MG63 (cell line): Measurements from ENCODE around the gene CRY1. TPM values are rescaled to one million over a fixed set of nuclear protein-coding genes. Genes with fewer than 3 reads are reported as not detected.
"Not testable (repeated sequence)": the region's sequence is repeated elsewhere in the genome, so short reads cannot be mapped to it uniquely, and the experiment has no call there.

Experiments used
- DNase-seq: peaks from one replicate; pipeline ENCODE4 v3.0.0-alpha.2; 2020
- H3K27me3 ChIP-seq: fragments of 250-450 bp; sonication (Bioruptor Pico); 2 replicates; pipeline ENCODE4 v1.5.1; 2020; ENCODE audit warnings: mild to moderate bottlenecking, moderate library complexity
- H3K36me3 ChIP-seq: fragments of 250-450 bp; sonication (Bioruptor Pico); 2 replicates; pipeline ENCODE4 v1.5.1; 2020; ENCODE audit warnings: mild to moderate bottlenecking, moderate library complexity
- H3K4me3 ChIP-seq: fragments of 250-450 bp; sonication (Bioruptor Pico); 2 replicates; pipeline ENCODE4 v1.5.1; 2020; ENCODE audit warnings: mild to moderate bottlenecking, moderate library complexity
- H3K9me3 ChIP-seq: fragments of 250-450 bp; sonication (Bioruptor Pico); 2 replicates; pipeline ENCODE4 v1.5.1; 2020; ENCODE audit warnings: mild to moderate bottlenecking, moderate library complexity
- total RNA-seq: library from RNA; depleted of rRNA; stranded (reverse); fragments of >200 nt; shearing (Covaris generic); gene quantifications from 2 replicates; pipeline ENCODE4 v1.2.3, GENCODE V29; 2014; ENCODE audit warnings: low replicate concordance

CRY1 gene
- total RNA-seq, 1 experiment from 2014 or later: 15.3 TPM

GRCh38 chr12:107033758-107034739 is 59.3 kb downstream of the CRY1 start:
- Histone ChIP-seq H3K9me3 (no peaks in the 10 kb centered on the region), H3K27me3 (no peaks in the 10 kb centered on the region), H3K4me3 (no peak overlapping the region), H3K36me3 (no peaks in the 10 kb centered on the region)
- DNase-seq: no peak

- Histone ChIP-seq H3K4me3 (no peak overlapping the region), H3K36me3 (no peaks in the 10 kb centered on the region), H3K9me3 (no peaks in the 10 kb centered on the region), H3K27me3 (no peaks in the 10 kb centered on the region)
- no peak for DNase-seq
These were observed 61.1 kb downstream of the CRY1 start for GRCh38 chr12:107032266-107032665.

GRCh38 chr12:107031061-107031460 is 62.3 kb downstream of the CRY1 start:
- H3K4me3 ChIP-seq: no peak overlapping the region
- DNase-seq: no peak
- H3K36me3 ChIP-seq: no peaks in the 10 kb centered on the region
- no peaks in the 10 kb centered on the region for H3K27me3 ChIP-seq
- H3K9me3 ChIP-seq: no peaks in the 10 kb centered on the region

- DNase-seq: no peak
- Histone ChIP-seq H3K4me3 (no peak overlapping the region), H3K9me3 (no peaks in the 10 kb centered on the region), H3K27me3 (no peaks in the 10 kb centered on the region), H3K36me3 (no peaks in the 10 kb centered on the region)
These were observed 64.3 kb downstream of the CRY1 start for GRCh38 chr12:107029081-107029480.

- H3K27me3 ChIP-seq: no peaks in the 10 kb centered on the region
- DNase-seq: peak; percentile 7
- H3K9me3 ChIP-seq: no peaks in the 10 kb centered on the region
- no peak overlapping the region for H3K4me3 ChIP-seq
- no peaks in the 10 kb centered on the region for H3K36me3 ChIP-seq
These were observed 65.7 kb downstream of the CRY1 start for GRCh38 chr12:107027636-107028053.

- Histone ChIP-seq H3K36me3 (no peaks in the 10 kb centered on the region), H3K9me3 (no peaks in the 10 kb centered on the region), H3K4me3 (no peak overlapping the region), H3K27me3 (no peaks in the 10 kb centered on the region)
- DNase-seq: no peak
These were observed 66.3 kb downstream of the CRY1 start for GRCh38 chr12:107026806-107027635.

GRCh38 chr12:107026356-107026755 is 67.0 kb downstream of the CRY1 start:
- not testable (repeated sequence) for H3K27me3 ChIP-seq, DNase-seq, H3K9me3 ChIP-seq, H3K36me3 ChIP-seq, H3K4me3 ChIP-seq

GRCh38 chr12:107025671-107026070 is 67.7 kb downstream of the CRY1 start:
- Histone ChIP-seq H3K36me3 (no peaks in the 10 kb centered on the region), H3K4me3 (no peak overlapping the region), H3K9me3 (no peaks in the 10 kb centered on the region), H3K27me3 (no peaks in the 10 kb centered on the region)
- no peak for DNase-seq

GRCh38 chr12:107019546-107019945 is 73.8 kb downstream of the CRY1 start:
- Histone ChIP-seq H3K4me3 (no peak overlapping the region), H3K36me3 (peaks cover 3% of the 10 kb centered on the region; the same call in 1 of the 2 replicates), H3K9me3 (no peaks in the 10 kb centered on the region), H3K27me3 (no peaks in the 10 kb centered on the region)
- DNase-seq: no peak

GRCh38 chr12:107017042-107017441 is 76.3 kb downstream of the CRY1 start:
- Histone ChIP-seq H3K9me3 (no peaks in the 10 kb centered on the region), H3K27me3 (no peaks in the 10 kb centered on the region), H3K36me3 (peaks cover 3% of the 10 kb centered on the region; the same call in 1 of the 2 replicates), H3K4me3 (no peak overlapping the region)
- no peak for DNase-seq

- H3K4me3 ChIP-seq: no peak overlapping the region
- DNase-seq: no peak
- H3K36me3 ChIP-seq: peaks cover 3% of the 10 kb centered on the region; the same call in 1 of the 2 replicates
- no peaks in the 10 kb centered on the region for H3K27me3 ChIP-seq
- H3K9me3 ChIP-seq: no peaks in the 10 kb centered on the region
These were observed 79.3 kb downstream of the CRY1 start for GRCh38 chr12:107014055-107014454.

GRCh38 chr12:107012736-107013425 is 80.5 kb downstream of the CRY1 start:
- peaks cover under 1% of the 10 kb centered on the region; the same call in 1 of the 2 replicates for H3K36me3 ChIP-seq
- H3K27me3 ChIP-seq: no peaks in the 10 kb centered on the region
- no peaks in the 10 kb centered on the region for H3K9me3 ChIP-seq
- no peak overlapping the region for H3K4me3 ChIP-seq
- no peak for DNase-seq

GRCh38 chr12:107011519-107011918 is 81.8 kb downstream of the CRY1 start:
- Histone ChIP-seq H3K36me3 (no peaks in the 10 kb centered on the region), H3K9me3 (no peaks in the 10 kb centered on the region), H3K27me3 (no peaks in the 10 kb centered on the region), H3K4me3 (no peak overlapping the region)
- no peak for DNase-seq

- no peak for DNase-seq
- no peaks in the 10 kb centered on the region for H3K36me3 ChIP-seq
- H3K27me3 ChIP-seq: no peaks in the 10 kb centered on the region
- H3K9me3 ChIP-seq: no peaks in the 10 kb centered on the region
- no peak overlapping the region for H3K4me3 ChIP-seq
These were observed 85.9 kb downstream of the CRY1 start for GRCh38 chr12:107007411-107007810.

- H3K27me3 ChIP-seq, H3K4me3 ChIP-seq, H3K36me3 ChIP-seq, DNase-seq, H3K9me3 ChIP-seq: not testable (repeated sequence)
These were observed 90.7 kb downstream of the CRY1 start for GRCh38 chr12:107002665-107003064.

GRCh38 chr12:106999446-106999845 is 93.9 kb downstream of the CRY1 start:
- no peaks in the 10 kb centered on the region for H3K9me3 ChIP-seq
- no peak overlapping the region for H3K4me3 ChIP-seq
- DNase-seq: no peak
- no peaks in the 10 kb centered on the region for H3K36me3 ChIP-seq
- H3K27me3 ChIP-seq: no peaks in the 10 kb centered on the region

GRCh38 chr12:106997916-106998315 is 95.4 kb downstream of the CRY1 start:
- no peak for DNase-seq
- H3K27me3 ChIP-seq: no peaks in the 10 kb centered on the region
- no peaks in the 10 kb centered on the region for H3K9me3 ChIP-seq
- H3K36me3 ChIP-seq: no peaks in the 10 kb centered on the region
- no peak overlapping the region for H3K4me3 ChIP-seq
